ENCODE measurements around the gene KMO.

KMO gene

GRCh38 chr1:241532162-241532531 lies at the start of gene KMO:
KMO (plus strand) TSS chr1:241532378; CDS start chr1:241532445, 67 bp downstream.
- DNase-seq: no peak

- DNase-seq: no peak
Measured at GRCh38 chr1:241482761-241483250, 49.4 kb upstream of the KMO start.

DNA sequence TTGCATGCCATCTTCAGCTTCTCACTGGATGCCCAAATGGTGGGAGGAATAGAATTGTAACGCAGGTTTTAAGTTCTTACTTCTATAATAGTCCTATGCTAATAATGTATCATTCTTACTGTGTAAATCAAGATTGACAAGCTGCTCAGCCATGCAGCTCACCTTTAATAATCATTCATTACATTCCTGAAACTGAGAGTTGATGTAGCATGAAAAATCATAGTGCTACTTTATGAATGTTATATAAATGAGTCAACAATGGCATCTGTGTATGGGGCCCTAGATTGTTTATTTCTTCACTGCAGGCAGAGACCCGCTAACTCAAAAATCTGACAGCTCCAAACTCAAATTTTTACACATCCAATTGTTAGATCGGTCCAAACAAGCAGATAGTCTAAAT lies 47.0 kb upstream of the KMO start:
- DNase-seq: no peak

DNA sequence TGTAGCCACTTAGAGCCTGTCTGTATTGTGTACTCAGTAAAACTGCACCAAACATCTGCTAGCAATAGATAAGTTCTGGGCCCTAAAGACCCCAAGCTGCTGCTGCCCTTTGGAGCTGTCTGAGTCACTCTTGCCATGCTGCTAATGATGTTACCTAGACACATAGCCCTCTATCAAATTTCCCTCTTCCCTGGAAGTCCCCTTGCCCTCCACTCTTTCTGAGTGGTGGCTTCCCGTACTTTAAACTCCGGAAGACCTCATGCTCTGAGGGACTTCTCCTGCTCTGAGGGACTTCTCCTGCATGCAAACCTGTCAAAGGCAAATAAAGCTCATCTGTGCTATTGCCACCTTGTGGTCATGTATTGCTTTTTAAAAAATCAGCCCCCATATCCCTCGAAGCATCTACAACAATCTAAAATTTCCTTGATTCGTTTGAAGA lies 46.6 kb upstream of the KMO start:
- DNase-seq: no peak

GRCh38 chr1:241488739-241489138 lies 43.4 kb upstream of the KMO start:
- DNase-seq: no peak

- no peak for DNase-seq
Measured at GRCh38 chr1:241495741-241496140, 36.4 kb upstream of the KMO start.

- DNase-seq: peak in 1 of 14 donors; percentile 61
Measured at GRCh38 chr1:241499910-241500309, 32.3 kb upstream of the KMO start.

- DNase-seq: no peak
Measured at GRCh38 chr1:241503444-241503843, 28.7 kb upstream of the KMO start.

- no peak for DNase-seq
Measured at GRCh38 chr1:241507189-241507863, 24.9 kb upstream of the KMO start.

GRCh38 chr1:241513378-241513777 lies 18.8 kb upstream of the KMO start:
- no peak for DNase-seq

- peak in 7 of 14 donors; percentile 21 to 57 (median 47) for DNase-seq
Measured at GRCh38 chr1:241518476-241519307, 13.5 kb upstream of the KMO start.

- DNase-seq: peak; percentile 57 to 99 (median 94)
Measured at GRCh38 chr1:241519308-241520079, 12.7 kb upstream of the KMO start, which contains the start of gene FH. FH (minus strand) TSS chr1:241519755; CDS start chr1:241519722, 33 bp downstream.

DNA sequence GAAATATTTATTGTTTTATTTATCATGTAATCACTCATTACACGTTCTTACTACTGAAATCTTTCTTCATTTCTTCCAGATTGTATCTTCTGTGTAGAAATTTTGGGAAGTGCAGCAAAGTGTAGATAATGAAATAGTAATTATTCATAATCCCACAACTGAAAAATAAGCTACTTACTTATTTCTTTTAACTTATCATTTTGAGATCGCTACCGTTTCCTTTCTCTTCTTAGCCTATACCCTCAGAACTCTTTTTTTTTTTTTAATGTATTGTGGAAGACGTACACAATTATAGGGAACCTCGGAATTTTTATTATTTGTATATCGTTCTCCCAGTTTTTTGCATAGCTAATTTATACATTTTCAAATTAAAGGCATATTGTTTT lies 12.1 kb upstream of the KMO start:
- DNase-seq: no peak

DNA sequence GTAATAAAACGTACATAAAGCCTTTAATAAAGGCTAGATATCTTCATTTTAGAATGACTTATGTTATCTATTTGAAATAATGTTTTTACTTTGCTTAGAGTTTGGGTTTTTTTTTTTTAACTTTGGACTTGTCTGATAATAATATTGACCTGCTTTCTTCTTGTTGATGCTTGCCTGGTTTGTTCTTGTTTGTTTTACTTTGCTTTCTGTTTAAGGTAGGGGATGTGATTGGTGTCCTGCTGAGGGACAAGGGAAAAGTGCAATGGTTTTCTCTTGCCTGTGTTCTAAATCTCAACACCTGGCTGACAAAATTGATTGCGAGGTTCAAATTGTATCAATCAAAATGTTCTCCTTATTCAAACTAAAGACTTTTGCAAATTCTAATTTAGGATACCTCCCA lies 10.5 kb upstream of the KMO start:
- no peak for DNase-seq

GRCh38 chr1:241525026-241525425 lies 7.2 kb upstream of the KMO start:
- DNase-seq: no peak

DNA sequence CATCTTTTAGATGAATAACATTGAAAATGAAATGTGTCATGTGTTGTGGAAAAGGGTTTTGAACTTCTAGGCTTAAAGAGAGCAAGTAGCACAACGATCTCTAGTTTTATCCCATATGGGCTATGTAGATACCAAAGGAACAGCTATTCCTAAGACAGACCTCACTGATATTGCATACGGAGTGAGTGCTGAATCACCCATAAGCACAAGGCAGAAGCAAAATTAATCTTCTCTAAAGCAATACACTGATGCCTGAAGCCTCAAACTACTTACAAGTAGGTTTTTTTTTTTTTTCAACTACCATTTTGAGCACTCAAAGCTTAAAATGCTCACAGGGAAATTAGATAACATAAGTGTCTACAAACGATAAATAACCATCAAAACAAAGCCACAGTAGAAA lies 5.0 kb upstream of the KMO start:
- no peak for DNase-seq

DNA sequence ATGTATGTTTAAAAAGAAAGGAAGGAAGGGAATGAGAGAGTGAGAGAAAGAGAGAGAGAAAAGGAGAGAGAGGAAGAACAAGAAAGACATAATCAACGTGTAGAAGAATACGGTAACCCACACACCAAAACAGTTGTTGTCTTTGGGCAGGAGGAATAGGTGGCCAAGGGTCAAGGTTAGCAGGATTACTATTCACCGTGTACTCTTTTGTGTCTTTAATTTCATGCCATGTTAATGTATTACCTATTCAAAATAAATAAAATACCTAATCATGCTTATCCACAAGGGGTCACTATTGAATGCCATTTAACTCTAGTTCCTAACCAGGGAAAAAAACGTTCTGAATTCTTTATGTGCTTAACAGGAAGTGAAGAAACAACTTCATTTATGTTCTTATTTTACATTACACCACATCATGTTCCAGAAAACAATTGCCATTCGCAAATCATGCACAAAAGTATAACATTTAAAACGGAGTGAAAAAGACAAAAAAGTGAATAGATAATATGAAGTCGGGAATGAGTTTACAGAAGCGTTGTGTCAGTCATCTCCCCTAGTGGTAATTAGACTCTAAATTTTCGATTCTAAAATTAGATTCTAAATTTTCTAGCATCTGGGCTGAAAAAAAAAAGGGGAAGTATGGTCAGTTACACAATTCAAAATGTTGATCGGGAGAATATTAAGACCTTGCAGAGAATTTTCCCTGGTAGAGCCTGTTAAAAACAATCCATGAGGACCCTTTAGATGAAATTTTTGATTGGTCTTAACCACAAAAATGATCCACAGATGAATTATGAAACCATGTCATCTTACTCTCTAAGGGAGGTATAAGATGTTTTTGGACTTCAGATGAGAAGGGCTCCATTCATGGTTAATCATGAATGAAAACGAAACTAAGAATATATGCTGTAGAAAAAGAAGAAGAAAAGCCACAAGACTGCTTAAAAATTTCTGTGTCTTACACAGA lies 700 bp upstream of the KMO start:
- DNase-seq: peak in 1 of 14 donors; percentile 8

GRCh38 chr1:241532864-241533263 lies 686 bp downstream of the KMO start:
- no peak for DNase-seq

GRCh38 chr1:241533326-241534115 lies 1.3 kb downstream of the KMO start:
- DNase-seq: no peak

GRCh38 chr1:241536304-241536703 lies 4.1 kb downstream of the KMO start:
- no peak for DNase-seq

- DNase-seq: no peak
Measured at GRCh38 chr1:241536969-241537368, 4.8 kb downstream of the KMO start.

All from C1 segment of cervical spinal cord (tissue), 14 donors.